RWPE1 (cell line): ENCODE measurements around the gene SEL1L3.

Experiments used
- CTCF ChIA-PET: fragments of 350-600 bp; sonication (Branson Sonifier 250); formaldehyde crosslinking; extraction: SDS; loops from one replicate; lab custom pipeline; 2021; lab: Yijun Ruan, JAX
- POLR2A ChIA-PET: fragments of 400-600 bp; formaldehyde crosslinking; extraction: SDS; loops from one replicate; lab custom pipeline; 2020; ENCODE audit warnings: antibody characterized with exemption; ENCODE audit not compliant: low non-redundant PET; lab: Yijun Ruan, JAX
- DNase-seq: peaks from one replicate; pipeline ENCODE4 v3.0.0; 2012; ENCODE audit warnings: low spot score
- H3K27ac ChIP-seq: fragments of 450-650 bp; 2 replicates; pipeline ENCODE4 v1.5.1; 2017
- CTCF ChIP-seq: fragments of 450-650 bp; conservative IDR thresholded peaks from 2 replicates; pipeline ENCODE4 v1.5.1; 2017; ENCODE audit warnings: low read depth, mild to moderate bottlenecking

SEL1L3 gene

GRCh38 chr4:25845841-25846653, 16.7 kb downstream of the SEL1L3 start:
- ChIA-PET CTCF (no interaction called here), POLR2A (no interaction called here)
- no peak for TF ChIP-seq CTCF
- DNase-seq: no peak
- H3K27ac ChIP-seq: no peak overlapping the region

GRCh38 chr4:25844961-25845712, 17.7 kb downstream of the SEL1L3 start:
- no peak overlapping the region for H3K27ac ChIP-seq
- TF ChIP-seq CTCF: no peak
- ChIA-PET CTCF (no interaction called here), POLR2A (no interaction called here)
- no peak for DNase-seq

GRCh38 chr4:25843340-25844097, 19.3 kb downstream of the SEL1L3 start:
- POLR2A ChIA-PET: no interaction called here
- TF ChIP-seq CTCF: no peak
- DNase-seq: no peak
- no peak overlapping the region for H3K27ac ChIP-seq
- CTCF ChIA-PET: interaction anchor here (0.5 kb wide), 1 partner anchor 11 kb away, joined by 3 read pairs; no protein-coding TSS in a partner anchor

- DNase-seq: no peak
- CTCF ChIA-PET: interaction anchor here (0.6 kb wide), 1 partner anchor 86 kb away, joined by 4 read pairs; no protein-coding TSS in a partner anchor
- no peak overlapping the region for H3K27ac ChIP-seq
- POLR2A ChIA-PET: no interaction called here
- TF ChIP-seq CTCF: no peak
These were observed 20.5 kb downstream of the SEL1L3 start for GRCh38 chr4:25842229-25842845.

- TF ChIP-seq CTCF: no peak
- H3K27ac ChIP-seq: no peak overlapping the region
- ChIA-PET POLR2A (no interaction called here), CTCF (no interaction called here)
- no peak for DNase-seq
These were observed 23.1 kb downstream of the SEL1L3 start for GRCh38 chr4:25839687-25840086.

- no peak overlapping the region for H3K27ac ChIP-seq
- ChIA-PET POLR2A (no interaction called here), CTCF (no interaction called here)
These were observed 23.6 kb downstream of the SEL1L3 start for GRCh38 chr4:25839233-25839632.

More at GRCh38 chr4:25839233-25839632, 23.6 kb downstream of the SEL1L3 start:
- TF ChIP-seq CTCF: no peak
- DNase-seq: no peak
